HUDEP-2 (cell line): ENCODE data around the gene RBMY1D.
"Not testable (repeated sequence)": the region's sequence is repeated elsewhere in the genome, so short reads cannot be mapped to it uniquely, and the experiment has no call there.

Source experiments
- DNase-seq, 76 experiments: peaks; one replicate each; lab custom pipeline; 2025; ENCODE audit not compliant: unreplicated experiment in 76 of 76; lab: John Stamatoyannopoulos, UW

RBMY1D gene

DNA sequence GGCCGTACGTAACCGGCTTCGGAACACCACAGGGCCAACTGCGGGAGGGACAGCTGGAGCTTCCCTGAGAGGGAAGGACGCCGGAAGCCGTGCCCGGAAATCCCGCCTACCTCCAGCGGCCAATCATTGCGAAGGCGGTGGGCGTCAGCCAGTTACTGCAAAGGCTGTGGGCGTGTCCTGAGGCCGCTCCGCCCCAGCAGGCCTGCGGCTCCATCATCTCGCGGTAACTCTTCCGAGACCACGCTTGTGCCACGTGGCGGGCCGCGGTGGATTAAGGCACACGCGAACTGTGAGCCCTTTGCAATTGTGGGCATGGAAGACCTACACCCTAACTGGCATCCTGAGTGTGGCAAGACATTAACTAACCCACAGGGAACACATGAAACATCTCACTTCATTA is at the start of gene RBMY1D:
Gene RBMY1D, minus strand, starts transcription at position 101 of the 400 bp plus-strand sequence. CDS start 2,013 bp downstream, outside the sequence.
- not testable (repeated sequence) for DNase-seq

DNA sequence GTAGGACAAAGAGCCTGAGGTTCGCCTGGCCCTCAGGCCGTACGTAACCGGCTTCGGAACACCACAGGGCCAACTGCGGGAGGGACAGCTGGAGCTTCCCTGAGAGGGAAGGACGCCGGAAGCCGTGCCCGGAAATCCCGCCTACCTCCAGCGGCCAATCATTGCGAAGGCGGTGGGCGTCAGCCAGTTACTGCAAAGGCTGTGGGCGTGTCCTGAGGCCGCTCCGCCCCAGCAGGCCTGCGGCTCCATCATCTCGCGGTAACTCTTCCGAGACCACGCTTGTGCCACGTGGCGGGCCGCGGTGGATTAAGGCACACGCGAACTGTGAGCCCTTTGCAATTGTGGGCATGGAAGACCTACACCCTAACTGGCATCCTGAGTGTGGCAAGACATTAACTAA is 23.6 kb upstream of the RBMY1D start, which contains the start of gene RBMY1E:
Gene RBMY1E, minus strand, starts transcription at position 101 of the 400 bp plus-strand sequence. CDS start 1,978 bp downstream, outside the sequence.
- DNase-seq, result not testable (repeated sequence)

DNA sequence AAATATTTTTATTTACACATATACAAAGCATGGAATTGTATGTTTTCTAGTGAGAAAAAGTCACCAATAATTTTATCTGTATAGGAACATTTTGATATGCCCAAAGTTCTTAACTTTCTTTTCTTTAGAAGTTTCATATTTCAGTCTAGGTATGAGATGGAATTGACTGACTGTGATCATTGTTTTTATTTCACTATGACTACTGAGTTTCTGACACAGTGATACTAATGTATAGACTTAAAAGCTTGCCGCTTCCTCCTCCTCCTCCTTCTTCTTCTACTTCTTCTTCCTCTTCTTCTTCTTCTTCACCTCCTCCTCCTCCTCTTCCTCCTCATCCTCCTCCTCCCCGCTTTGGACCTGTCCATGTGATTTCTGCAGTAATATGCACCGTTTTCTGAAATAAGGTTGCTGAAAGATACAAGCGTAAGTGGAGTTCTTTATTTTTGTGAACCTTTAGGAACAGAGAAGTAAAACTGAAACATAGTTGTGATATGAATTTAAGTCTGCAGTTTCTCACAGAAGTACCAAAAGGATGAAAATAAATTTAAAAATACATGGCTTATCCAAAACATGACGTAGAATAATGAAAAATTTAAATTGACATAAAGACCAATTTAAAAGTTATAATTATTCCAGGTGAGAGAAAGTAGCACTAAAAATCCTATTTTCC is 24.8 kb downstream of the RBMY1D start:
- DNase-seq, result not testable (repeated sequence)

DNA sequence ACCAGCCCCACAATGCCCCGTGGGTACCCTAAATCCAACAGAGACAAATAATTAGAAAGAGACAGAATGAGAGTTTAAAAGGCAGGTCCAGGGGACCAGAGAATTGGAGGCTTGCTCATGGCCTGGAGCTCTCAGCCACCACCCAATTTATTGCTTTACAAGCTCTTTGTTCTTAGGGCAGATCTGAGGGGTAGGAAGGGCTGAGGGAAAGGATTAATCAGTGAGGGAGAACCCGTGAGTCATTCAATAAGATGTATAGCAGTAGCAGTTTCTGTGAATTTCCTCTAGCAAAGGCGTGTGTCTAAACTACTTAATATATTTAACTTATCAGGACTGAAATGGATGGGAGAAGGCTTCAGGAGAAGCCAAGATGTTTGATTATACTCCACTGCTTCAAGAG is 48.8 kb downstream of the RBMY1D start:
- DNase-seq, result no peak

DNA sequence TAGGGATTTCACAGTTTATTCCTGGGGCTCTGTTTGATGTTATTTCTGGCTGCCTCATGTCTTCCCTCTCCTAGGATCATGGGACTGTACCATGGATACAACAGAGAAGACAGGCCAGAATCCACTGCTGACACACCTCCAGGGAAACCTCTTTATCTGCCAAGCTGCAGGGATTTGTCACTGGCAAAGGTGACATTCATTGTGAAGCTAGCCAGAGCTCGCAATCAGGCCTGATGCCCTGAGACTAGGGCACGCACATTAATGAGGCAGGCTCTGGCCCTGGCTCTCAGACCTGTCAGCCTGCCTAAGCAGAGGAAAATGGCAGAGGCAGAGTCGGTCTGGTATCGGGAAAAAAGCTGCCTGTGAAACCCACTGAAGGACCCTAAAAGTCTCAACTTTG is 52.2 kb downstream of the RBMY1D start:
- DNase-seq, result no peak

DNA sequence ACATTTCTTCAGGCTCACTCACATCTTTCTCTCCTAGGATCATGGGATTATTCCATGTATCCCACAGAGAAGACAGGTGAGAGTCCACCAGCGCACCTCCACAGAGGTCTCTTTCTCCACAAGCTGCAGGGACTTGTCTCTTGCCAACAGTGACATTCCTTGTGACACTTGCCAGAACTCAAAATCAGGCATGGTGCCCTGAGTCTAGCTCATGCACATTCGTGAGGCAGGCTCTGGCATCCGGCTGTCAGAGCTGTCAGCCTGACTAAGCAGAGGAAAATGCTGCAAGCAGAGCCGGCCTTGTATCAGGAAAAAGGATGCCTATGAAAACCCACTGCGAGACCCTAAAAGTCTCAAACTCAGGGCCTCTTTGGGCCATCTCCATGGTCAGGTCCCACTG is 54.8 kb downstream of the RBMY1D start:
- no peak for DNase-seq

DNA sequence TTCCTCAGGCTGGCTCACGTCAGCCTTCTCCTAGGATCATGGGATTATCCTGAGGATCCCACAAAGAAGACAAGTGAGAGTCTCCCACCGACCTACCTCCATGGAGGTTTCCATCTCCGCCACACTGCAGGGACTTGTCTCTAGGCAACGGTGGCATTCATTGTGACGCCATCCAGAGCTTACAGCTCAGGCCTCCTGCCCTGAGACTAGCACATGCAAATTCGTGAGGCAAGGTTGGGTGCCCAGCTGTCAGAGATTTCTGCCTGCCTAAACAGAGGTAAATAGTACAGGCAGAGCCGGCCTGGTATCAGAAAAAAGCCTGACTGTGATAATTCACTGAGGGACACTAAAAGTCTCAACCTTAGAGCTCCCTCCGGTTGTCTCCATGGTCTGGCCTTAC is 58.0 kb downstream of the RBMY1D start:
- no peak for DNase-seq

DNA sequence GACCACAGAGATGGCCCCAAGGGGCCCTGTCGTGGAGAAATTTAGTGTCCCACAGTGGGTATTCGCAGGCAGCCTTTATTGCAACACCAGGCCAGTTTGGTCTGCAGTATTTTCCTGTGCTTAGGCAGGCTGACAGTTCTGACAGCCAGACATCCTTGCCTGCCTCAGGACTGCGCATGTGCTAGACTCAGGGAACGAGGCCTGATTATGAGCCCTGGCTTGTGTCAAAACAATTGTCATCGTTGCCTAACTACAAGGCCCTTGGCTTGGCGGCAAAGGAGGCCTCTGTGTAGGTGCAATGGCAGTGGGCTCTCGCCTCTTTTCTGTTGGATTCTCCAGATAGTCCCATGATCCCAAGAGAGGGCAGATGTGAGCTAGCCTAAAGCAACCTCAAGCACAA is 59.3 kb downstream of the RBMY1D start:
- no peak for DNase-seq
